PC-9 (cell line): ENCODE results near the gene CTNNAL1. TPM values are rescaled to one million over a fixed set of nuclear protein-coding genes. Genes with fewer than 3 reads are reported as not detected.

Source experiments
- BruUV-seq: library from RNA; stranded (reverse); fragments of 400-500 nt; replicated peaks from 2 replicates; lab custom pipeline; 2021; lab: Mats Ljungman, UMichigan
- CTCF ChIA-PET: fragments of 300-600 bp; sonication (Branson Sonifier 250); formaldehyde crosslinking; loops from one replicate; lab custom pipeline; 2022; ENCODE audit warnings: antibody characterized with exemption; lab: Charles Lee
- POLR2A ChIA-PET: fragments of 300-600 bp; sonication (Branson Sonifier 250); formaldehyde crosslinking; loops from one replicate; lab custom pipeline; 2022; ENCODE audit warnings: antibody characterized with exemption; ENCODE audit not compliant: unreplicated experiment; lab: Charles Lee
- DNase-seq, 2 experiments: peaks; one replicate each; pipeline versions ENCODE4 v3.0.0 to v3.0.0-alpha.2; 2015 to 2022; ENCODE audit warnings: mixed read lengths in 1 of 2
- H2AFZ ChIP-seq: fragments of 200-600 bp; sonication (generic); 2 replicates; pipeline ENCODE4 v1.8.1; 2017; ENCODE audit warnings: antibody characterized with exemption
- H3F3A ChIP-seq: fragments of 200-600 bp; sonication (generic); 2 replicates; pipeline ENCODE4 v1.8.1; 2017; ENCODE audit warnings: antibody characterized with exemption, mild to moderate bottlenecking, low read depth; ENCODE audit not compliant: insufficient read depth
- H3K27ac ChIP-seq: fragments of 200-600 bp; sonication (generic); 2 replicates; pipeline ENCODE4 v1.6.1; 2016; ENCODE audit warnings: mixed run types
- H3K27me3 ChIP-seq: fragments of 200-600 bp; sonication (generic); 2 replicates; pipeline ENCODE4 v1.6.1; 2016; ENCODE audit warnings: low read depth, mixed run types; ENCODE audit not compliant: insufficient read depth
- H3K36me3 ChIP-seq: fragments of 200-600 bp; sonication (generic); 2 replicates; pipeline ENCODE4 v1.6.1; 2016; ENCODE audit warnings: low read depth, mixed run types
- H3K4me1 ChIP-seq: fragments of 200-600 bp; sonication (generic); replicated peaks from 2 replicates; pipeline ENCODE4 v1.6.1; 2016; ENCODE audit warnings: mixed run types; ENCODE audit not compliant: insufficient read depth
- H3K4me2 ChIP-seq: fragments of 200-600 bp; sonication (generic); 2 replicates; pipeline ENCODE4 v1.6.1; 2017; ENCODE audit warnings: mixed run types
- H3K4me3 ChIP-seq: fragments of 200-600 bp; sonication (generic); 2 replicates; pipeline ENCODE4 v1.6.1; 2016; ENCODE audit warnings: mixed run types
- H3K79me2 ChIP-seq: fragments of 200-600 bp; sonication (generic); 2 replicates; pipeline ENCODE4 v1.6.1; 2017; ENCODE audit warnings: low read depth, mixed run types
- H3K9me2 ChIP-seq: fragments of 200-600 bp; sonication (generic); 2 replicates; pipeline ENCODE4 v1.8.1; 2017; ENCODE audit warnings: mild to moderate bottlenecking; ENCODE audit not compliant: insufficient read depth
- H3K9me3 ChIP-seq: fragments of 200-600 bp; sonication (generic); 2 replicates; pipeline ENCODE4 v1.8.1; 2016; ENCODE audit warnings: low read depth; ENCODE audit not compliant: insufficient read depth
- H4K20me1 ChIP-seq: fragments of 200-600 bp; sonication (generic); 2 replicates; pipeline ENCODE4 v1.8.1; 2017; ENCODE audit not compliant: insufficient read depth
- CTCF ChIP-seq: fragments of 200-600 bp; sonication (generic); conservative IDR thresholded peaks from 2 replicates; pipeline ENCODE4 v1.6.1; 2017; ENCODE audit warnings: mixed run types, antibody characterized with exemption, mild to moderate bottlenecking, moderate library complexity
- EZH2 ChIP-seq: fragments of 200-600 bp; sonication (generic); IDR thresholded peaks from 2 replicates; pipeline ENCODE4 v1.8.0; 2017; ENCODE audit warnings: antibody characterized with exemption, low read depth
- intact Hi-C: fragments of 100-400 bp; cut with micrococcal nuclease; formaldehyde crosslinking; loops from one replicate; pipeline ENCODE4 v1.10.0; 2022; ENCODE audit not compliant: unreplicated experiment
- total RNA-seq: library from RNA; stranded (reverse); gene quantifications from 2 replicates; pipeline ENCODE4 v1.2.3, GENCODE V29; 2021

Gene CTNNAL1
- total RNA-seq, 1 experiment from 2014 or later: 71.3 TPM

DNA sequence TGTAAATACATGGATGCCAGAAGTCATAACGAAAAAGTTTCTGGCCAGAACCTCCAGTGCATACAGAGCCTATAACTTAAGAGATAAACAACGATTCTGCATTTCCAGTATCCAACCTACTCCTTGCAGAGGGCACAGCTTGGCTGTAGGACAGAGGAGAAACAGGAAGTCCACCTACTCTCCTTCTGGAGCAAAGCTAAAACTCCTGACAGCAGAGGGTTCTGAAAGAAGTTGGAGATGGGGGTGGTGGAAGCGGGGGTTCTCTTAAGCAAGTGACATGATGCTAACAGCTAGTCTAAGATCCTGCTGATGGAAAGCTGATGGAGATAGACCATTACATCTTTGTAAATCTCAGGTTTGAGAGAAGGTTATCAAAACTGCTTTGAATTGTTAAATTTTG, 35.5 kb upstream of the CTNNAL1 start:
- peaks cover 67% of the 10 kb centered on the region for H3K36me3 ChIP-seq
- H3K27ac ChIP-seq: no peak overlapping the region
- CTCF ChIA-PET: interaction anchor here (0.5 to 0.6 kb wide), 2 partner anchors 14 to 26 kb away, joined by 3 to 4 read pairs; no protein-coding TSS in a partner anchor
- DNase-seq: no peak
- no peak overlapping the region for H3K4me2 ChIP-seq
- intact Hi-C loops: no loop called here
- H4K20me1 ChIP-seq: no peaks in the 10 kb centered on the region
- H2AFZ ChIP-seq: no peak overlapping the region
- H3K4me3 ChIP-seq: no peak overlapping the region
- H3K9me3 ChIP-seq: no peaks in the 10 kb centered on the region; the same call in 1 of the 2 replicates
- 0 out of 2 replicates have a peak, but pooled peaks cover 2% of the 10 kb centered on the region for H3K4me1 ChIP-seq
- TF ChIP-seq EZH2: no peak
- no peak for TF ChIP-seq CTCF
- 0 out of 2 replicates have a peak, but pooled peaks cover 4% of the 10 kb centered on the region for H3F3A ChIP-seq
- H3K9me2 ChIP-seq: no peaks in the 10 kb centered on the region
- no TSS peak for BruUV-seq
- POLR2A ChIA-PET: no interaction called here
- no peaks in the 10 kb centered on the region for H3K27me3 ChIP-seq
- no peaks in the 10 kb centered on the region for H3K79me2 ChIP-seq

DNA sequence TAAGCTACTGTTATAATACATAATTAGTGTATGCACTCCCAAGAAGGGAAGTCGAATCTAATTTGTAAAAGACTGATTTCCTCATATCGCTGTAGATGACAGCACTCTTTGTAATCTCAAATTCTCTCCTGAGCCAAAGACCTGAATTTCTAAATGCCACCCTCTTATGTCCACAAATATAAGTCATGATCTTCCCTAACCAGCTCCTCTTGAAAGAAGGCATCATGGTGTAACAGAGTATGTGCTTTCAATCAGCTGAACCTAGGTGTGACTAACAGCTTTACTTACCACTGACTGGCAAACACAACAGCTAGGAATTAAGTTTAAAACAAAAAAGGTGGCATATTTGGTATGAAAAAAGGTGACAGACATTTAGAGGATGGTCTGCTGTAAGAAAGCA, 34.0 kb upstream of the CTNNAL1 start:
- H3K36me3 ChIP-seq: peaks cover 58% of the 10 kb centered on the region
- CTCF ChIA-PET: interaction anchor here (0.5 to 0.6 kb wide), 2 partner anchors 191 to 1615 kb away, joined by 6 to 8 read pairs; no protein-coding TSS in a partner anchor

DNA sequence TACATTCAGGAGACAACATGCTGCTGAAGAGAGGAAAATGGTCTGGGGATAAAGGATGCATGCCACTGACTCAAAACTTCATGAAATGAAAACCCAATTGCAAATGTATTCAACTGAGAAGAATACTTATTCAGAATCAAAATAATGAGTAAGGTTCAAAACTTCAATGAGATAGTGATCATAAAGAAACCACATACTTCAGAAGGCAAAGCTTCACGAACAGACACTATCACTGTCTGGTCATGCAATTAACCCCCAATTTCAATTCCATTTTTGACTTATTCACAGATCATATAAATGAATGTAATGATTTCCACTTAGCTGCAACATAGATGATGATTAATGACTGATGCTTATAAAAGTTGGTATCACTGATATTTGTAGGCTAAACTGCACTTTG, 33.0 kb upstream of the CTNNAL1 start:
- Histone ChIP-seq H3F3A (0 out of 2 replicates have a peak, but pooled peaks cover 7% of the 10 kb centered on the region), H3K4me1 (peaks cover 10% of the 10 kb centered on the region; the same call in 1 of the 2 replicates), H3K9me3 (no peaks in the 10 kb centered on the region; the same call in 1 of the 2 replicates), H3K36me3 (peaks cover 58% of the 10 kb centered on the region), H4K20me1 (no peaks in the 10 kb centered on the region), H3K27ac (no peak overlapping the region), H3K4me2 (no peak overlapping the region), H3K79me2 (no peaks in the 10 kb centered on the region), H3K4me3 (no peak overlapping the region), H3K9me2 (no peaks in the 10 kb centered on the region), H3K27me3 (no peaks in the 10 kb centered on the region), H2AFZ (no peak overlapping the region)
- BruUV-seq: no TSS peak
- intact Hi-C loops: no loop called here
- DNase-seq: no peak
- ChIA-PET CTCF (interaction anchor here (0.6 kb wide), 1 partner anchor 16 kb away, joined by 3 read pairs; no protein-coding TSS in a partner anchor), POLR2A (no interaction called here)
- TF ChIP-seq EZH2 (no peak), CTCF (no peak)

More for the DNA sequence above, 34.0 kb upstream of the CTNNAL1 start:
- Histone ChIP-seq H3K4me3 (no peak overlapping the region), H3K4me1 (peaks cover 10% of the 10 kb centered on the region; the same call in 1 of the 2 replicates), H3F3A (0 out of 2 replicates have a peak, but pooled peaks cover 7% of the 10 kb centered on the region), H3K4me2 (no peak overlapping the region), H3K79me2 (no peaks in the 10 kb centered on the region), H3K27ac (no peak overlapping the region), H3K9me3 (no peaks in the 10 kb centered on the region; the same call in 1 of the 2 replicates), H4K20me1 (no peaks in the 10 kb centered on the region), H3K9me2 (no peaks in the 10 kb centered on the region), H2AFZ (no peak overlapping the region), H3K27me3 (no peaks in the 10 kb centered on the region)
- DNase-seq: peak in 1 of 2 experiments; percentile 44
- POLR2A ChIA-PET: interaction anchor here (0.5 kb wide), 2 partner anchors 158 to 1627 kb away, joined by 4 read pairs; no protein-coding TSS in a partner anchor
- no TSS peak for BruUV-seq
- intact Hi-C loops: no loop called here
- TF ChIP-seq CTCF: no peak
- TF ChIP-seq EZH2: no peak
